Uterus (tissue), 2 donors: ENCODE measurements around the gene ABI3BP.

Source experiments
- POLR2A ChIP-seq, 2 donors: fragments of 450-650 bp; IDR thresholded peaks; one replicate each; pipeline ENCODE4 v1.6.1; 2016; ENCODE audit warnings: antibody characterized with exemption in 2 of 2, mild to moderate bottlenecking in 1 of 2, moderate library complexity in 1 of 2
- TF ChIP-seq, protein P1 (sequence below), 4 experiments: fragments of 200-600 bp in 2 of 4; fragments of 450-650 bp in 2 of 4; sonication (generic) in 2 of 4; IDR thresholded peaks; one replicate each; pipeline ENCODE4 v1.5.1; 2016 to 2019; ENCODE audit warnings: antibody characterized with exemption in 4 of 4, mild to moderate bottlenecking in 2 of 4, moderate library complexity in 1 of 4

DNA sequence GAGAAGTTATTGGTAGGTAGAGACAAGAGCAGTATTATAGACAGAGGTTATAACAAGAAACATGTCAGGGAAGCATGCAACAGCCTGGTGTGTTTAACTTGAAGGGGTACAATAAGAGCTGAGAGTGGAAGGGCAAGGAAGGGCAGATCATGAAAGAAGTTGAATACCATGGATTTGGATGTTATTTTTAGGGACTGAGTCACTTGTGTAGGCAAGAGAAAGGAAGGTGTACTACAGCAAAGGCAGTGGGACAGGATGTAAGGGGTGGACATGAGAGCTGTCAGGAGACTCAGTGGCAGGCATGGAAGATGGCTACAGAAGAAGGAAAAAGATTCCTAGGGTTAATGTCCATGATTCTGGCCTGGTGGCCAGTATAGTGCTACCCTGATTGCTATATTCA lies 217.6 kb downstream of the ABI3BP start:
- TF ChIP-seq, protein P1, sequence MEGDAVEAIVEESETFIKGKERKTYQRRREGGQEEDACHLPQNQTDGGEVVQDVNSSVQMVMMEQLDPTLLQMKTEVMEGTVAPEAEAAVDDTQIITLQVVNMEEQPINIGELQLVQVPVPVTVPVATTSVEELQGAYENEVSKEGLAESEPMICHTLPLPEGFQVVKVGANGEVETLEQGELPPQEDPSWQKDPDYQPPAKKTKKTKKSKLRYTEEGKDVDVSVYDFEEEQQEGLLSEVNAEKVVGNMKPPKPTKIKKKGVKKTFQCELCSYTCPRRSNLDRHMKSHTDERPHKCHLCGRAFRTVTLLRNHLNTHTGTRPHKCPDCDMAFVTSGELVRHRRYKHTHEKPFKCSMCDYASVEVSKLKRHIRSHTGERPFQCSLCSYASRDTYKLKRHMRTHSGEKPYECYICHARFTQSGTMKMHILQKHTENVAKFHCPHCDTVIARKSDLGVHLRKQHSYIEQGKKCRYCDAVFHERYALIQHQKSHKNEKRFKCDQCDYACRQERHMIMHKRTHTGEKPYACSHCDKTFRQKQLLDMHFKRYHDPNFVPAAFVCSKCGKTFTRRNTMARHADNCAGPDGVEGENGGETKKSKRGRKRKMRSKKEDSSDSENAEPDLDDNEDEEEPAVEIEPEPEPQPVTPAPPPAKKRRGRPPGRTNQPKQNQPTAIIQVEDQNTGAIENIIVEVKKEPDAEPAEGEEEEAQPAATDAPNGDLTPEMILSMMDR (IDR thresholded peaks at IDR 0.05), result no peak
- TF ChIP-seq POLR2A (IDR thresholded peaks at IDR 0.05), result no peak
